K562 (cell line): ENCODE results near the gene POLR1B. TPM values are rescaled to one million over a fixed set of nuclear protein-coding genes. Genes with fewer than 3 reads are reported as not detected.

Source experiments
- ASH1L ChIP-seq: fragments of 450-650 bp; IDR thresholded peaks from 2 replicates; pipeline ENCODE4 v1.6.1; 2018; ENCODE audit warnings: borderline replicate concordance, mild to moderate bottlenecking, low read depth; ENCODE audit not compliant: partially characterized antibody
- BRCA1 ChIP-seq, 2 experiments: fragments of 450-650 bp in 1 of 2; sonication (generic) in 1 of 2; formaldehyde crosslinking in 1 of 2; IDR thresholded peaks; 2 replicates each; pipeline versions ENCODE4 v1.5.0 to v1.6.1; 2017 to 2020; ENCODE audit warnings: mild to moderate bottlenecking in 1 of 2, missing genetic modification reagents in 1 of 2
- CCAR2 ChIP-seq: fragments of 200-400 bp; formaldehyde crosslinking; IDR thresholded peaks from 2 replicates; pipeline ENCODE4 v1.6.1; 2017; ENCODE audit warnings: mild to moderate bottlenecking, low read depth, low read length
- CEBPB ChIP-seq: fragments of 450-650 bp; IDR thresholded peaks from 2 replicates; pipeline ENCODE4 v1.6.1; 2016; ENCODE audit warnings: missing genetic modification characterization, missing compliant biosample characterization
- GABPA ChIP-seq: fragments of 200-800 bp; sonication (Bioruptor generic); conservative IDR thresholded peaks from 2 replicates; pipeline ENCODE4 v1.6.1; 2016; ENCODE audit warnings: low read depth, missing genetic modification characterization, missing compliant biosample characterization
- GTF3C2 ChIP-seq: IDR thresholded peaks from 3 replicates; pipeline ENCODE4 v1.6.1; 2011; ENCODE audit warnings: borderline replicate concordance, mild to moderate bottlenecking, moderate library complexity; ENCODE audit not compliant: insufficient read length; ENCODE audit errors: extremely low read depth
- KDM4B ChIP-seq, 2 experiments: fragments of 450-650 bp in 1 of 2; sonication (generic) in 1 of 2; IDR thresholded peaks; 2 replicates each; pipeline ENCODE4 v1.6.1; 2016 to 2017; ENCODE audit warnings: borderline replicate concordance in 2 of 2, antibody characterized with exemption in 1 of 2, low read depth in 1 of 2, mild to moderate bottlenecking in 1 of 2
- MED1 ChIP-seq: sonication (generic); formaldehyde crosslinking; IDR thresholded peaks from 2 replicates; pipeline ENCODE4 v1.8.1; 2023; ENCODE audit warnings: missing genetic modification reagents, borderline replicate concordance
- NCOA4 ChIP-seq: fragments of 450-650 bp; IDR thresholded peaks from 2 replicates; pipeline ENCODE4 v1.6.1; 2018; ENCODE audit warnings: mild to moderate bottlenecking; ENCODE audit not compliant: partially characterized antibody
- PHB ChIP-seq: fragments of 250-450 bp; sonication (Bioruptor Pico); IDR thresholded peaks from 2 replicates; pipeline ENCODE4 v1.5.0; 2021
- PHF8 ChIP-seq: fragments of 200-600 bp; sonication (generic); IDR thresholded peaks from 2 replicates; pipeline ENCODE4 v1.6.1; 2012; ENCODE audit warnings: mixed run types, mild to moderate bottlenecking, inconsistent platforms, low read length, moderate library complexity, borderline replicate concordance
- POLR2G ChIP-seq: fragments of 200-400 bp; formaldehyde crosslinking; IDR thresholded peaks from 2 replicates; pipeline ENCODE4 v1.6.1; 2017; ENCODE audit warnings: low read depth, mild to moderate bottlenecking, antibody characterized with exemption, low read length, moderate library complexity
- PRPF4 ChIP-seq: fragments of 200-400 bp; formaldehyde crosslinking; IDR thresholded peaks from one replicate; pipeline ENCODE4 v1.6.1; 2017; ENCODE audit warnings: low read length, low read depth, mild to moderate bottlenecking; ENCODE audit not compliant: insufficient read depth, poor library complexity, severe bottlenecking
- SIRT6 ChIP-seq: IDR thresholded peaks from one replicate; pipeline ENCODE4 v1.6.1; 2012; ENCODE audit warnings: low read depth, mild to moderate bottlenecking, control low read depth, inconsistent platforms, low read length, moderate library complexity
- SMAD4 ChIP-seq: fragments of 250-450 bp; sonication (Bioruptor Pico); conservative IDR thresholded peaks from 2 replicates; pipeline ENCODE4 v1.8.0; 2021; ENCODE audit warnings: inconsistent platforms, mild to moderate bottlenecking, moderate library complexity
- SREBF1 ChIP-seq: fragments of 150-350 bp; IDR thresholded peaks from 2 replicates; pipeline ENCODE4 v1.6.1; 2014; ENCODE audit warnings: antibody characterized with exemption, low read depth, low read length, borderline replicate concordance
- SRSF3 ChIP-seq: fragments of 200-400 bp; formaldehyde crosslinking; IDR thresholded peaks from 2 replicates; pipeline ENCODE4 v1.6.1; 2016; ENCODE audit warnings: mild to moderate bottlenecking, low read length, moderate library complexity; ENCODE audit not compliant: insufficient read depth
- ZFX ChIP-seq: sonication (generic); formaldehyde crosslinking; IDR thresholded peaks from 2 replicates; pipeline ENCODE4 v1.8.0; 2022; ENCODE audit warnings: mild to moderate bottlenecking, missing genetic modification reagents, moderate library complexity
- polyA plus RNA-seq, 8 experiments: library from polyadenylated mRNA; depleted of rRNA in 4 of 8; stranded (reverse) in 5 of 8; unstranded in 3 of 8; fragments of >200 nt; fragmentation: Nextera tagmentation in 2 of 8; fragmentation: Illumina TruSeq in 1 of 8; extraction: Ambion mirVana in 2 of 8; extraction: Trizol in 1 of 8; gene quantifications; 2 replicates each; pipeline versions ENCODE4 v1.2.1 to v1.2.3, GENCODE V29; 2011 to 2014; ENCODE audit warnings: inconsistent platforms in 1 of 8, missing spikeins in 1 of 8
- total RNA-seq, 7 experiments: library from RNA; depleted of rRNA in 6 of 7; stranded (reverse); fragments of >200 nt in 6 of 7; fragmentation: Illumina TruSeq in 2 of 7; extraction: Trizol in 2 of 7; gene quantifications; 2 replicates each; pipeline versions ENCODE4 v1.2.1 to v1.2.3, GENCODE V29; 2011 to 2021; ENCODE audit warnings: low replicate concordance in 1 of 7
- TF ChIP-seq, protein P1 (sequence below): sonication (generic); formaldehyde crosslinking; IDR thresholded peaks from 2 replicates; pipeline ENCODE4 v1.8.1; 2023; ENCODE audit warnings: mild to moderate bottlenecking, missing genetic modification reagents
- TF ChIP-seq, protein P2 (sequence below): fragments of 250-450 bp; sonication (Bioruptor Pico); IDR thresholded peaks from 2 replicates; pipeline ENCODE4 v1.4.0; 2020; ENCODE audit warnings: borderline replicate concordance

POLR1B gene
- total and polyA plus RNA-seq, 9 of the 15 experiments (the other 6 are each of a cell fraction or from before 2014, with no cell fraction given): 19.8 to 55.1 (median 40.2) TPM

- TF ChIP-seq BRCA1 (IDR thresholded peaks at IDR 0.05) (no peak), BRCA1 (CRISPR knock-in tag; IDR thresholded peaks at IDR 0.05) (no peak), SRSF3 (no peak), CEBPB (peak; percentile 99), POLR2G (peak; percentile 94), NCOA4 (no peak), ZFX (CRISPR knock-in tag) (peak; percentile 96), GABPA (tag) (peak; percentile 99), PHB (CRISPR knock-in tag) (no peak), PRPF4 (no peak), GTF3C2 (no peak), ASH1L (peak; percentile 81), SREBF1 (no peak), SMAD4 (CRISPR knock-in tag) (peak; percentile 35; the same call in 1 of the 2 replicates), CCAR2 (no peak), KDM4B (IDR thresholded peaks at IDR 0.05; ENCODE audit: borderline replicate concordance in 2 of 2, low read depth in 1 of 2) (peak in 1 of 2 experiments; percentile 77; a peak in 2 of 4 replicates), SIRT6 (no peak), MED1 (CRISPR knock-in tag) (no peak), PHF8 (peak; percentile 88)
- TF ChIP-seq, protein P1, sequence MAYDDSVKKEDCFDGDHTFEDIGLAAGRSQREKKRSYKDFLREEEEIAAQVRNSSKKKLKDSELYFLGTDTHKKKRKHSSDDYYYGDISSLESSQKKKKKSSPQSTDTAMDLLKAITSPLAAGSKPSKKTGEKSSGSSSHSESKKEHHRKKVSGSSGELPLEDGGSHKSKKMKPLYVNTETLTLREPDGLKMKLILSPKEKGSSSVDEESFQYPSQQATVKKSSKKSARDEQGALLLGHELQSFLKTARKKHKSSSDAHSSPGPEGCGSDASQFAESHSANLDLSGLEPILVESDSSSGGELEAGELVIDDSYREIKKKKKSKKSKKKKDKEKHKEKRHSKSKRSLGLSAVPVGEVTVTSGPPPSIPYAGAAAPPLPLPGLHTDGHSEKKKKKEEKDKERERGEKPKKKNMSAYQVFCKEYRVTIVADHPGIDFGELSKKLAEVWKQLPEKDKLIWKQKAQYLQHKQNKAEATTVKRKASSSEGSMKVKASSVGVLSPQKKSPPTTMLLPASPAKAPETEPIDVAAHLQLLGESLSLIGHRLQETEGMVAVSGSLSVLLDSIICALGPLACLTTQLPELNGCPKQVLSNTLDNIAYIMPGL: 0 out of 2 replicates have a peak, but pooled peaks have one; percentile 43
- TF ChIP-seq, protein P2, sequence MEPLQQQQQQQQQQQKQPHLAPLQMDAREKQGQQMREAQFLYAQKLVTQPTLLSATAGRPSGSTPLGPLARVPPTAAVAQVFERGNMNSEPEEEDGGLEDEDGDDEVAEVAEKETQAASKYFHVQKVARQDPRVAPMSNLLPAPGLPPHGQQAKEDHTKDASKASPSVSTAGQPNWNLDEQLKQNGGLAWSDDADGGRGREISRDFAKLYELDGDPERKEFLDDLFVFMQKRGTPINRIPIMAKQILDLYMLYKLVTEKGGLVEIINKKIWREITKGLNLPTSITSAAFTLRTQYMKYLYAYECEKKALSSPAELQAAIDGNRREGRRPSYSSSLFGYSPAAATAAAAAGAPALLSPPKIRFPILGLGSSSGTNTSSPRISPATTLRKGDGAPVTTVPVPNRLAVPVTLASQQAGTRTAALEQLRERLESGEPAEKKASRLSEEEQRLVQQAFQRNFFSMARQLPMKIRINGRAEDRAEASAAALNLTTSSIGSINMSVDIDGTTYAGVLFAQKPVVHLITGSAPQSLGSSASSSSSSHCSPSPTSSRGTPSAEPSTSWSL (CRISPR knock-in tag): no peak
Observed at GRCh38 chr2:112584134-112584890, 42.0 kb downstream of the POLR1B start, which contains the start of gene CHCHD5 (continued).
